Aorta (tissue), 5 donors: Measurements from ENCODE around the gene CCDC40. TPM values are rescaled to one million over a fixed set of nuclear protein-coding genes. Genes with fewer than 3 reads are reported as not detected.
A peak's percentile ranks its signal among the peaks of the same experiment; 100 is the strongest.

Experiments used
- ATAC-seq: fragments of 200-7000 bp; cut with Tn5 transposase; one replicate; pipeline ENCODE4 v1.9.1; 2022; ENCODE audit warnings: moderate library complexity; ENCODE audit not compliant: low FRiP score
- DNase-seq, 2 donors: peaks; one replicate each; pipeline ENCODE4 v3.0.0-alpha.2; 2020
- H3K27ac ChIP-seq, 2 donors: one replicate each; pipeline ENCODE4 v1.5.1; 2013; ENCODE audit warnings: low read length in 2 of 2, mild to moderate bottlenecking in 2 of 2, moderate library complexity in 2 of 2, control low read depth in 1 of 2, inconsistent platforms in 1 of 2, low read depth in 1 of 2
- H3K27me3 ChIP-seq, 2 donors: one replicate each; pipeline ENCODE4 v1.6.1; 2013; ENCODE audit warnings: control low read depth in 1 of 2, low read length in 1 of 2, mild to moderate bottlenecking in 1 of 2, moderate library complexity in 1 of 2; ENCODE audit not compliant: insufficient read depth in 2 of 2, control insufficient read depth in 1 of 2
- H3K36me3 ChIP-seq, 2 donors: one replicate each; pipeline ENCODE4 v1.6.1; 2013; ENCODE audit warnings: control low read depth in 1 of 2, low read length in 1 of 2, mild to moderate bottlenecking in 1 of 2; ENCODE audit not compliant: insufficient read depth in 2 of 2, control insufficient read depth in 1 of 2
- H3K4me1 ChIP-seq, 2 donors: one replicate each; pipeline ENCODE4 v1.6.1; 2013; ENCODE audit warnings: low read length in 2 of 2, control low read depth in 1 of 2, mild to moderate bottlenecking in 1 of 2, moderate library complexity in 1 of 2; ENCODE audit not compliant: insufficient read depth in 2 of 2, control insufficient read depth in 1 of 2
- H3K4me3 ChIP-seq, 2 donors: one replicate each; pipeline ENCODE4 v1.5.1; 2013; ENCODE audit warnings: low read length in 2 of 2, control low read depth in 1 of 2, mild to moderate bottlenecking in 1 of 2
- H3K9me3 ChIP-seq: one replicate; pipeline ENCODE4 v1.6.1; 2013; ENCODE audit warnings: mild to moderate bottlenecking, low read length; ENCODE audit not compliant: control insufficient read depth
- WGBS, 2 donors: extraction: QIAGEN DNeasy Blood & Tissue Kit; methylation state at CpG; one replicate each; pipeline ENCODE4 v1.1.7; 2013; 5-methylcytosine and 5-hydroxymethylcytosine counted together
- intact Hi-C, 2 donors: fragments of 100-400 bp; cut with DNase I; formaldehyde crosslinking; loops; one replicate each; pipeline versions ENCODE4 v1.14.2 to v1.15.0; 2022
- polyA plus RNA-seq, 2 donors: library from polyadenylated mRNA; stranded (reverse); fragments of 200-250 nt; gene quantifications; one replicate each; pipeline ENCODE4 v1.2.3, GENCODE V29; 2013
- total RNA-seq, 2 donors: library from RNA; stranded (reverse); fragmentation: NEBNext Ultra II Directional; extraction: Animal tissue kit (Norgen Biotek cat#: 25700); gene quantifications; one replicate each; pipeline ENCODE4 v1.2.1, GENCODE V29; 2021
- donor health status: healthy with polysubstance abuse.
- donor health status: Bipolar disorder and iron deficiency.
- donor health status: DM: no; HTN: no; CAD: no.
- donor health status: DM: no; HTN: no; CAD: no.
- donor health status: DM: yes; HTN: yes; CAD: no.

CCDC40 gene
- total and polyA plus RNA-seq, 4 donors: 2.6 to 11.3 (median 5.1) TPM

GRCh38 chr17:80031691-80032430 is 4.6 kb upstream of the CCDC40 start:
- DNase-seq (no peak), ATAC-seq (no peak)
- intact Hi-C loops: no loop called here
- Histone ChIP-seq H3K36me3 (no peaks in the 10 kb centered on the region), H3K4me1 (no peaks in the 10 kb centered on the region), H3K27me3 (no peaks in the 10 kb centered on the region), H3K9me3 (no peaks in the 10 kb centered on the region), H3K27ac (no peak overlapping the region), H3K4me3 (no peak overlapping the region)
- WGBS, 2 donors: 86 to 87% methylated on average over 12 of the region's 12 CpGs

- H3K4me1 ChIP-seq: no peaks in the 10 kb centered on the region
- WGBS, 2 donors: 96% methylated on average over 9 of the region's 9 CpGs
These were observed 3.7 kb upstream of the CCDC40 start for GRCh38 chr17:80032614-80033171.

GRCh38 chr17:80033840-80034239 is 2.6 kb upstream of the CCDC40 start:
- Histone ChIP-seq H3K27me3 (no peaks in the 10 kb centered on the region), H3K36me3 (no peaks in the 10 kb centered on the region), H3K9me3 (no peaks in the 10 kb centered on the region), H3K4me1 (no peaks in the 10 kb centered on the region), H3K4me3 (no peak overlapping the region), H3K27ac (no peak overlapping the region)
- DNase-seq: no peak
- no peak for ATAC-seq
- 86 to 89% methylated on average over 4 of the region's 4 CpGs for WGBS, 2 donors
- intact Hi-C loops: no loop called here

More at GRCh38 chr17:80032614-80033171, 3.7 kb upstream of the CCDC40 start:
- H3K36me3 ChIP-seq: no peaks in the 10 kb centered on the region
- H3K4me3 ChIP-seq: no peak overlapping the region
- intact Hi-C loops: no loop called here
- no peak overlapping the region for H3K27ac ChIP-seq
- DNase-seq (no peak), ATAC-seq (no peak)
- no peaks in the 10 kb centered on the region for H3K27me3 ChIP-seq
- no peaks in the 10 kb centered on the region for H3K9me3 ChIP-seq

GRCh38 chr17:80034791-80035686 is 1.4 kb upstream of the CCDC40 start:
- peak in 1 of 2 donors; percentile 70 for DNase-seq
- intact Hi-C loops: no loop called here
- no peak for ATAC-seq

GRCh38 chr17:80035687-80035936 is 830 bp upstream of the CCDC40 start, which contains the start of gene TBC1D16:
Gene TBC1D16 (minus strand): TSS chr17:80035872. CDS start chr17:80013547, 22,325 bp downstream.
- intact Hi-C loops: no loop called here
- Histone ChIP-seq H3K36me3 (no peaks in the 10 kb centered on the region), H3K27me3 (no peaks in the 10 kb centered on the region), H3K9me3 (no peaks in the 10 kb centered on the region), H3K27ac (peak within 1 kb of the TSS in 1 of 2 donors; percentile 75), H3K4me1 (no peaks in the 10 kb centered on the region), H3K4me3 (peak within 1 kb of the TSS; percentile 86 to 98)
- ATAC-seq (no peak), DNase-seq (no peak)
- WGBS, 2 donors: 1 to 4% methylated on average over 4 to 46 of the region's 46 CpGs

More at GRCh38 chr17:80034791-80035686, 1.4 kb upstream of the CCDC40 start:
- peak overlapping the region in 1 of 2 donors; percentile 60 for H3K27ac ChIP-seq
- WGBS, 2 donors: 1% methylated on average over 53 to 55 of the region's 55 CpGs
- no peaks in the 10 kb centered on the region for H3K9me3 ChIP-seq
- H3K4me1 ChIP-seq: no peaks in the 10 kb centered on the region
- no peaks in the 10 kb centered on the region for H3K36me3 ChIP-seq
- peak overlapping the region; percentile 86 to 98 for H3K4me3 ChIP-seq
- no peaks in the 10 kb centered on the region for H3K27me3 ChIP-seq

DNA sequence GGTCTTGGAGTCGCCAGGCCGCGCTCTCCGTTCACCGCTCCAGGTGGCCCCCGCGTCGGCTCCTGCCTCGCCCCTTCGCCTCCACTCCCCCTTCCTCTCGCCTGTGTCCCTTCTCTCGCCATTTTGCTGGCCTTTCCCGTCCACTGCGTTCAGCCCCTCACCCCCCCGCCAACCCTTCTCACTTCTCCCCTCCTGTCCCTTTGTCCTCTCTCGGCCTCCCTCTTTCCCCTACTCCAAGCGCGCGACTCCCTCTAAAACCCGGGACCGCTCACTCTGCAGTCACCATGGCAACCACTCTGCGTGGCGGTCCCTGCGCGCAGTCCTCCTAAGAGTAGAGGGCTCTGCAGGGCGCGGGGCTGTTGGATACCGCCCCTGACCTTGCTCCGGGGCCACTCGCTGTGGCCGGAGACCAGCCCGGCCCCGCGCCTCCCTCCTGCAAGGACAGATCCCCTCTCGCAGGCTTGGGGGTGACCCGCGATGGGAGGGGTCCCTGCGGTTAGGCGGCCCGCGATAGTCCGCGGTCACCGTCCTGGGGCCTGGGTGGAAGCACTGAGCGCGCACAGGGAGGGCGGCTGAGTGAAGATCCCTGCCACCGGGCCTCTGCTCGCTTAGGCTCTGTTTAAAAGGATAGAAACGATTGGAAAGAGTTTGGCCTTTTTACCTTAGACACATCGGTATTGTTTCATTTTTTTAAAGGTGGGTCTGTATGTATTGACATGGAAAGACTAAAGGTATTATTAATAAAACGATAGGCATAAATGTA is 454 bp downstream of the CCDC40 start:
- DNase-seq (peak in 1 of 2 donors; percentile 82), ATAC-seq (peak; percentile 55)
- H3K27me3 ChIP-seq: no peaks in the 10 kb centered on the region
- H3K4me3 ChIP-seq: peak overlapping the region; percentile 42 to 98
- intact Hi-C loops: loop anchor here in 1 of 2 donors (2.0 kb wide), 1 partner anchor 34 kb away; no protein-coding TSS in a partner anchor
- WGBS, 2 donors: 1 to 2% methylated on average over 44 to 52 of the region's 52 CpGs
- H3K27ac ChIP-seq: peak overlapping the region in 1 of 2 donors; percentile 12
- no peaks in the 10 kb centered on the region for H3K9me3 ChIP-seq
- H3K4me1 ChIP-seq: no peaks in the 10 kb centered on the region
- no peaks in the 10 kb centered on the region for H3K36me3 ChIP-seq

GRCh38 chr17:80043963-80044362 is 7.5 kb downstream of the CCDC40 start:
- H3K4me3 ChIP-seq: no peak overlapping the region
- no peaks in the 10 kb centered on the region for H3K36me3 ChIP-seq
- no peaks in the 10 kb centered on the region for H3K4me1 ChIP-seq
- intact Hi-C loops: loop anchor here in 1 of 2 donors (1.0 kb wide), 1 partner anchor 33 kb away; no protein-coding TSS in a partner anchor
- WGBS, 2 donors: 95% methylated on average over 6 of the region's 6 CpGs
- no peaks in the 10 kb centered on the region for H3K9me3 ChIP-seq
- no peak overlapping the region for H3K27ac ChIP-seq
- DNase-seq (no peak), ATAC-seq (no peak)
- H3K27me3 ChIP-seq: no peaks in the 10 kb centered on the region

GRCh38 chr17:80045703-80046102 is 9.3 kb downstream of the CCDC40 start:
- Histone ChIP-seq H3K9me3 (no peaks in the 10 kb centered on the region), H3K27me3 (no peaks in the 10 kb centered on the region), H3K4me1 (no peaks in the 10 kb centered on the region), H3K4me3 (no peak overlapping the region), H3K36me3 (no peaks in the 10 kb centered on the region), H3K27ac (no peak overlapping the region)
- intact Hi-C loops: no loop called here
- ATAC-seq (no peak), DNase-seq (no peak)
- 70 to 74% methylated on average over 4 of the region's 4 CpGs for WGBS, 2 donors
